Astrocyte of the spinal cord (primary cell): ENCODE results near the gene ATP10D.

Source experiments
- DNase-seq: peaks from one replicate; pipeline ENCODE4 v3.0.0; 2011; ENCODE audit warnings: low read depth, low spot score
- H3K4me3 ChIP-seq: 2 replicates; pipeline ENCODE4 v1.5.1; 2011; ENCODE audit warnings: low read depth, mild to moderate bottlenecking, low read length, moderate library complexity
- CTCF ChIP-seq: IDR thresholded peaks from 2 replicates; pipeline ENCODE4 v1.5.1; 2012; ENCODE audit warnings: low read depth, mild to moderate bottlenecking, low read length, inconsistent platforms
- in situ Hi-C: cut with HindIII; loops from 2 replicates; pipeline ENCODE4 v1.10.0; 2017; ENCODE audit warnings: low sequenced_read_pairs

ATP10D gene

GRCh38 chr4:47473141-47473750 is 11.8 kb upstream of the ATP10D start:
- no peak for TF ChIP-seq CTCF
- no peak for DNase-seq
- in situ Hi-C loops, result no loop called here
- no peak overlapping the region for H3K4me3 ChIP-seq

- H3K4me3 ChIP-seq, result no peak overlapping the region
- no peak for TF ChIP-seq CTCF
- DNase-seq, result no peak
- in situ Hi-C loops, result no loop called here
Measured at GRCh38 chr4:47474799-47475198, 10.3 kb upstream of the ATP10D start.

GRCh38 chr4:47475411-47475810 is 9.7 kb upstream of the ATP10D start:
- TF ChIP-seq CTCF, result no peak
- no peak overlapping the region for H3K4me3 ChIP-seq
- no peak for DNase-seq
- in situ Hi-C loops, result no loop called here

- TF ChIP-seq CTCF, result no peak
- in situ Hi-C loops, result no loop called here
- DNase-seq, result no peak
- H3K4me3 ChIP-seq, result no peak overlapping the region
Measured at GRCh38 chr4:47478804-47479203, 6.3 kb upstream of the ATP10D start.

- no peak for TF ChIP-seq CTCF
- in situ Hi-C loops, result no loop called here
- peak; percentile 60 for DNase-seq
- no peak overlapping the region for H3K4me3 ChIP-seq
Measured at GRCh38 chr4:47482326-47482725, 2.7 kb upstream of the ATP10D start.

GRCh38 chr4:47483745-47484144 is 1.3 kb upstream of the ATP10D start:
- no peak overlapping the region for H3K4me3 ChIP-seq
- DNase-seq, result no peak
- in situ Hi-C loops, result no loop called here
- no peak for TF ChIP-seq CTCF

GRCh38 chr4:47484168-47484567 is 907 bp upstream of the ATP10D start:
- H3K4me3 ChIP-seq, result no peak overlapping the region
- DNase-seq, result no peak
- no peak for TF ChIP-seq CTCF
- in situ Hi-C loops, result no loop called here
